Measurements from ENCODE around the gene FBXO11.

The FBXO11 gene

GRCh38 chr2:47864566-47864965 lies 41.7 kb downstream of the FBXO11 start:
- no peak for TF ChIP-seq TAF1 (IDR thresholded peaks at IDR 0.05; ENCODE audit: low read depth)
- TF ChIP-seq TCF12 (IDR thresholded peaks at IDR 0.05; ENCODE audit: low read depth) = no peak
- TF ChIP-seq EP300 (IDR thresholded peaks at IDR 0.05; ENCODE audit: borderline replicate concordance) = no peak
- TF ChIP-seq CEBPB (IDR thresholded peaks at IDR 0.05) = no peak
- TF ChIP-seq CREB1 (IDR thresholded peaks at IDR 0.05; ENCODE audit: low read depth) = no peak
- no peak for TF ChIP-seq TEAD4 (IDR thresholded peaks at IDR 0.05)
- TF ChIP-seq REST (IDR thresholded peaks at IDR 0.05; ENCODE audit: low read depth) = no peak
- TF ChIP-seq, protein P1, sequence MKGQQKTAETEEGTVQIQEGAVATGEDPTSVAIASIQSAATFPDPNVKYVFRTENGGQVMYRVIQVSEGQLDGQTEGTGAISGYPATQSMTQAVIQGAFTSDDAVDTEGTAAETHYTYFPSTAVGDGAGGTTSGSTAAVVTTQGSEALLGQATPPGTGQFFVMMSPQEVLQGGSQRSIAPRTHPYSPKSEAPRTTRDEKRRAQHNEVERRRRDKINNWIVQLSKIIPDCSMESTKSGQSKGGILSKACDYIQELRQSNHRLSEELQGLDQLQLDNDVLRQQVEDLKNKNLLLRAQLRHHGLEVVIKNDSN (IDR thresholded peaks at IDR 0.05) = no peak
- TF ChIP-seq ZBTB7A (IDR thresholded peaks at IDR 0.05; ENCODE audit: low read depth) = no peak
- TF ChIP-seq, protein P2, sequence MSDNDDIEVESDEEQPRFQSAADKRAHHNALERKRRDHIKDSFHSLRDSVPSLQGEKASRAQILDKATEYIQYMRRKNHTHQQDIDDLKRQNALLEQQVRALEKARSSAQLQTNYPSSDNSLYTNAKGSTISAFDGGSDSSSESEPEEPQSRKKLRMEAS (IDR thresholded peaks at IDR 0.05) = no peak
- no peak for TF ChIP-seq RAD21 (IDR thresholded peaks at IDR 0.05; ENCODE audit: low read depth)
- TF ChIP-seq FOXM1 (IDR thresholded peaks at IDR 0.05; ENCODE audit: borderline replicate concordance, low read depth) = no peak

DNA sequence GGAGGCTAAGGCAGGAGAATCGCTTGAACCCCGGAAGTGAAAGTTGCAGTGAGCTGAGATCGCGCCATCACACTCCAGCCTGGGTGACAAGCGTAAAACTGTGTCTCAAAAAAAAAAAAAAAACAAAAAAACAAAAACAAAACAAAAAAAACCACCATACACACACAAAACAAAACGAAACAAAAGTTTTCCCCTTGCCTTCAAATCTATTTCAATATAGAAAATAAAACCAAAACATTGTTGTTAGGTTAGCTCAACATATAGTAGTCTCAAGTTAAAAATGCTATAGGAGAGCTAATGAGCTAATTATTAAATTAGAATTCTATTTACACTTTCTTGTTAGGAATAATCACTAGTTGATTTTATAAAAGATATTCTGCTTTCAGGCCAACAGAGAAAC lies 43.3 kb downstream of the FBXO11 start:
- TF ChIP-seq TCF12 (IDR thresholded peaks at IDR 0.05; ENCODE audit: low read depth) (no peak), TEAD4 (IDR thresholded peaks at IDR 0.05) (no peak), REST (IDR thresholded peaks at IDR 0.05; ENCODE audit: low read depth) (no peak), RAD21 (IDR thresholded peaks at IDR 0.05; ENCODE audit: low read depth) (no peak), CEBPB (IDR thresholded peaks at IDR 0.05) (no peak), EP300 (IDR thresholded peaks at IDR 0.05; ENCODE audit: borderline replicate concordance) (no peak), TAF1 (IDR thresholded peaks at IDR 0.05; ENCODE audit: low read depth) (no peak)
- TF ChIP-seq, protein P1 (IDR thresholded peaks at IDR 0.05) = no peak

GRCh38 chr2:47850198-47850597 lies 56.1 kb downstream of the FBXO11 start:
- TF ChIP-seq TCF12 (IDR thresholded peaks at IDR 0.05; ENCODE audit: low read depth) (no peak), ZBTB7A (IDR thresholded peaks at IDR 0.05; ENCODE audit: low read depth) (no peak), FOXM1 (IDR thresholded peaks at IDR 0.05; ENCODE audit: borderline replicate concordance, low read depth) (no peak), TAF1 (IDR thresholded peaks at IDR 0.05; ENCODE audit: low read depth) (no peak), TEAD4 (IDR thresholded peaks at IDR 0.05) (no peak), RAD21 (IDR thresholded peaks at IDR 0.05; ENCODE audit: low read depth) (no peak), EP300 (IDR thresholded peaks at IDR 0.05; ENCODE audit: borderline replicate concordance) (no peak), REST (IDR thresholded peaks at IDR 0.05; ENCODE audit: low read depth) (no peak), CEBPB (IDR thresholded peaks at IDR 0.05) (no peak), EGR1 (IDR thresholded peaks at IDR 0.05) (no peak), YY1 (IDR thresholded peaks at IDR 0.05; ENCODE audit: low read depth) (no peak), CREB1 (IDR thresholded peaks at IDR 0.05; ENCODE audit: low read depth) (no peak)
- TF ChIP-seq, protein P2 (IDR thresholded peaks at IDR 0.05) = no peak

DNA sequence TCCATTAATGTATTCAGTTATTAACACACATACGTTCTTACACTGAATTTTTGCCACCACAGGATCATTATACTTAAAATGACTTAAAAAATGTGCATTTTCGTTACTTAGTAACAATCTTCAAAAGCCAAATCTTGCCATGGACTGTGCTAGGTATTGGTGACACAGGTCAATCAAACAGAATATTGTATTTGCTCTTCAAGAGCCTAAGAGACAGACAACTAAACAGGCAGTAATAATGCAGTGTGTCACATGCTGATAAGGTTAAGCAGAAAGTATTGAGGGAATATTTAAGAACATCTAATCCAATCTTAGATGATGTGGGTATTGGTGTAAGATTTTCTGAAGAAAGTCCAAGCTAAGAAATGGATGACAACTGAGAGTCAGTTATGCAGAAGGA lies 56.9 kb downstream of the FBXO11 start:
- TF ChIP-seq TCF12 (IDR thresholded peaks at IDR 0.05; ENCODE audit: low read depth) = no peak
- TF ChIP-seq EP300 (IDR thresholded peaks at IDR 0.05; ENCODE audit: borderline replicate concordance) = no peak
- TF ChIP-seq YY1 (IDR thresholded peaks at IDR 0.05; ENCODE audit: low read depth) = no peak
- TF ChIP-seq RAD21 (IDR thresholded peaks at IDR 0.05; ENCODE audit: low read depth) = no peak
- TF ChIP-seq, protein P2 (IDR thresholded peaks at IDR 0.05) = no peak
- no peak for TF ChIP-seq TAF1 (IDR thresholded peaks at IDR 0.05; ENCODE audit: low read depth)
- TF ChIP-seq TEAD4 (IDR thresholded peaks at IDR 0.05) = no peak
- no peak for TF ChIP-seq REST (IDR thresholded peaks at IDR 0.05; ENCODE audit: low read depth)
- TF ChIP-seq FOXM1 (IDR thresholded peaks at IDR 0.05; ENCODE audit: borderline replicate concordance, low read depth) = no peak
- no peak for TF ChIP-seq NFIC (IDR thresholded peaks at IDR 0.05)
- no peak for TF ChIP-seq EGR1 (IDR thresholded peaks at IDR 0.05)
- no peak for TF ChIP-seq CREB1 (IDR thresholded peaks at IDR 0.05; ENCODE audit: low read depth)
- no peak for TF ChIP-seq CEBPB (IDR thresholded peaks at IDR 0.05)
- TF ChIP-seq, protein P1 (IDR thresholded peaks at IDR 0.05) = no peak
- no peak for TF ChIP-seq ZBTB7A (IDR thresholded peaks at IDR 0.05; ENCODE audit: low read depth)

All from Ishikawa (cell line).